KMS-11 (cell line): ENCODE results near the gene SUN1.

ENCODE experiments used
- H2AFZ ChIP-seq: fragments of 200-600 bp; sonication (generic); 2 replicates; pipeline ENCODE4 v1.6.1; 2016; ENCODE audit warnings: antibody characterized with exemption, mixed run types, low read depth
- H3K27ac ChIP-seq: fragments of 200-600 bp; sonication (generic); 2 replicates; pipeline ENCODE4 v1.6.1; 2016; ENCODE audit warnings: mild to moderate bottlenecking, mixed run types
- H3K27me3 ChIP-seq: fragments of 200-600 bp; sonication (generic); 2 replicates; pipeline ENCODE4 v1.6.1; 2017; ENCODE audit warnings: mild to moderate bottlenecking, low read depth, mixed run types, moderate library complexity; ENCODE audit not compliant: insufficient read depth
- H3K36me3 ChIP-seq: fragments of 200-600 bp; sonication (generic); 2 replicates; pipeline ENCODE4 v1.6.1; 2017; ENCODE audit warnings: mild to moderate bottlenecking, mixed run types; ENCODE audit not compliant: insufficient read depth
- H3K4me1 ChIP-seq: fragments of 200-600 bp; sonication (generic); 2 replicates; pipeline ENCODE4 v1.6.1; 2016; ENCODE audit warnings: mild to moderate bottlenecking, low read depth, mixed run types; ENCODE audit not compliant: poor library complexity, severe bottlenecking
- H3K4me2 ChIP-seq: fragments of 200-600 bp; sonication (generic); 2 replicates; pipeline ENCODE4 v1.7.0; 2016; ENCODE audit warnings: mild to moderate bottlenecking, mixed run types
- H3K4me3 ChIP-seq: fragments of 200-600 bp; sonication (generic); IDR thresholded peaks from 2 replicates; pipeline ENCODE4 v1.6.1; 2017; ENCODE audit warnings: low read depth, low read length, mixed read lengths; ENCODE audit not compliant: insufficient read depth
- H3K79me2 ChIP-seq: fragments of 200-600 bp; sonication (generic); 2 replicates; pipeline ENCODE4 v1.6.1; 2016; ENCODE audit warnings: low read depth, mixed run types; ENCODE audit not compliant: insufficient read depth
- H3K9ac ChIP-seq: fragments of 200-600 bp; sonication (generic); 2 replicates; pipeline ENCODE4 v1.6.1; 2016; ENCODE audit warnings: mild to moderate bottlenecking, mixed run types
- H4K20me1 ChIP-seq: fragments of 200-600 bp; sonication (generic); 2 replicates; pipeline ENCODE4 v1.6.1; 2016; ENCODE audit warnings: mild to moderate bottlenecking, mixed run types; ENCODE audit not compliant: insufficient read depth
- TF ChIP-seq, protein P1 (sequence below): fragments of 200-600 bp; sonication (generic); conservative IDR thresholded peaks from 2 replicates; pipeline ENCODE4 v1.6.1; 2017; ENCODE audit warnings: low read depth, mild to moderate bottlenecking, antibody characterized with exemption, low read length, moderate library complexity, mixed read lengths

The SUN1 gene

GRCh38 chr7:835021-835420 lies 2.7 kb downstream of the SUN1 start:
- Histone ChIP-seq H3K4me2 (no peak overlapping the region), H3K9ac (no peak overlapping the region), H3K36me3 (no peaks in the 10 kb centered on the region), H3K79me2 (peaks cover 31% of the 10 kb centered on the region), H3K4me3 (no peak overlapping the region), H4K20me1 (no peaks in the 10 kb centered on the region), H3K4me1 (peaks cover 31% of the 10 kb centered on the region), H2AFZ (no peak overlapping the region), H3K27me3 (no peaks in the 10 kb centered on the region), H3K27ac (no peak overlapping the region)
- TF ChIP-seq, protein P1, sequence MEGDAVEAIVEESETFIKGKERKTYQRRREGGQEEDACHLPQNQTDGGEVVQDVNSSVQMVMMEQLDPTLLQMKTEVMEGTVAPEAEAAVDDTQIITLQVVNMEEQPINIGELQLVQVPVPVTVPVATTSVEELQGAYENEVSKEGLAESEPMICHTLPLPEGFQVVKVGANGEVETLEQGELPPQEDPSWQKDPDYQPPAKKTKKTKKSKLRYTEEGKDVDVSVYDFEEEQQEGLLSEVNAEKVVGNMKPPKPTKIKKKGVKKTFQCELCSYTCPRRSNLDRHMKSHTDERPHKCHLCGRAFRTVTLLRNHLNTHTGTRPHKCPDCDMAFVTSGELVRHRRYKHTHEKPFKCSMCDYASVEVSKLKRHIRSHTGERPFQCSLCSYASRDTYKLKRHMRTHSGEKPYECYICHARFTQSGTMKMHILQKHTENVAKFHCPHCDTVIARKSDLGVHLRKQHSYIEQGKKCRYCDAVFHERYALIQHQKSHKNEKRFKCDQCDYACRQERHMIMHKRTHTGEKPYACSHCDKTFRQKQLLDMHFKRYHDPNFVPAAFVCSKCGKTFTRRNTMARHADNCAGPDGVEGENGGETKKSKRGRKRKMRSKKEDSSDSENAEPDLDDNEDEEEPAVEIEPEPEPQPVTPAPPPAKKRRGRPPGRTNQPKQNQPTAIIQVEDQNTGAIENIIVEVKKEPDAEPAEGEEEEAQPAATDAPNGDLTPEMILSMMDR = no peak

DNA sequence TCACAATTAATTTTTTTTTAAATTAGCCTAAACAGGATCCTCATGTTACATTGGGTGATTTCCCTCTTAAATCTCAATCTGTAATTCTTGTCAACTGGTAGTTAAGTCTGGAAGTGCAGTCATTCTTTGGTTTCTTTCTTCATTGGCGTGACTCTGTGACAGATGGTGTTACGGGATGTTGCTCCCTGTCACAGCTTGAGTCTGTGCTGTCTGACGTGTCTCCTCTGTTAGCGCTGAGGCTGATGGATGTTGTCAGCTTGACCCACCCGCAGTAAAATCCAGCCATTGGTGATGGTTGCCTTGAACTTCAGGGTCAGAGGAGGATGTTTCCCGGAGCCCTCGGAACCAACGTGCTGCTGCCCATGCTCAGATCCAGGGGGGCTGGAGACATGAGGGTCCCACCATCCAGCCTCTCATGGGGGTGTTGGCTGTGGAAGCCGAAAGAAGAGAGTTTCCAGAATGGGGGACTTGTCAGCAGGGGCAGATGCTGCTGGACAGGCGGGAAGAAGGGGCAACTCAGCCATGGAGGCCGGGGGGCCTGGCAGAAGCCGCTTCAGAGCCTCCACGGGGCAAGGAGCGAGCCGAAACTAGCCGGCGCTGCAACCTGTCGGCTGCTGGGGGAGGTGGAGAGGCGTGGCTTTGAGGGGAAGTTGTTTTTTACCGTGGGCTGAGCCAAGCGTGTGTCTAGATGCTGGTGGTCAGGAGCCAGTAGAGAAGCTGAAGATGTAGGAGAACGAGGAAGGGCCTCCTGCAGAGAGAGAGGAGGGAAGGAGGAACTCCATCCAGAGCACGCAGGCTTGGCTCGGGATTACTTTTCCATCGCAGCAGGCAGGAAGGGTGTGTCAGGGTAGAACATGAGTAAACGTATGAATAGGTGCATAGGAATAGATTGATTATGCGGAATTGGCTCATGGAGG lies 3.5 kb downstream of the SUN1 start:
- no peak overlapping the region for H3K27ac ChIP-seq
- H3K9ac ChIP-seq = no peak overlapping the region
- H3K79me2 ChIP-seq = peaks cover 24% of the 10 kb centered on the region
- H3K4me3 ChIP-seq = no peak overlapping the region
- no peak overlapping the region for H2AFZ ChIP-seq
- no peaks in the 10 kb centered on the region for H4K20me1 ChIP-seq
- no peaks in the 10 kb centered on the region for H3K36me3 ChIP-seq
- TF ChIP-seq, protein P1 = no peak
- no peak overlapping the region for H3K4me2 ChIP-seq
- H3K4me1 ChIP-seq = peaks cover 24% of the 10 kb centered on the region
- H3K27me3 ChIP-seq = no peaks in the 10 kb centered on the region

DNA sequence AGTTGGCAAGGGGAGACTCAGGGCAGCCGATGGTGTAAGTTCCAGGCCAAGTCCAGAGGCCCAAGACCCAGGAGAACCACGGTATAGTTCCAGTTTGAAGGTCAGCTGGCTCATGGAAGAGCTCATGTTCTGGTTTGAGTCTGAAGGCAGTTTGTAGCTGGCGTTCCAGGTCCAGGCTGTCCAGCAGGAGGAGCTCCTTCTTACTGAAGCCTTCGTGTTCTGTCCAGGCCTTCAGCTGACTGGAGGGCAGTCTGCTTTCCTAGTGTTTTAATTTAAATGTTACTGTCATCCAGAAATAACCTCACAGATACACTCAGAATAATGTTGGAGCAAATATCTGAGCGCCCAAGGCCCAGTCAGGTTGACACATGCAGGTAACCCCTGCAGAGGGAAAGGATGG lies 4.2 kb downstream of the SUN1 start:
- H4K20me1 ChIP-seq = no peaks in the 10 kb centered on the region
- H3K36me3 ChIP-seq = no peaks in the 10 kb centered on the region
- TF ChIP-seq, protein P1 = no peak
- H3K9ac ChIP-seq = no peak overlapping the region
- H3K27me3 ChIP-seq = no peaks in the 10 kb centered on the region
- no peak overlapping the region for H3K4me3 ChIP-seq
- H3K4me2 ChIP-seq = no peak overlapping the region
- H3K4me1 ChIP-seq = peaks cover 17% of the 10 kb centered on the region
- H2AFZ ChIP-seq = no peak overlapping the region
- H3K27ac ChIP-seq = no peak overlapping the region
- H3K79me2 ChIP-seq = peaks cover 18% of the 10 kb centered on the region

- Histone ChIP-seq H3K36me3 (no peaks in the 10 kb centered on the region), H3K9ac (no peak overlapping the region), H3K4me3 (no peak overlapping the region), H4K20me1 (no peaks in the 10 kb centered on the region), H3K79me2 (peaks cover 17% of the 10 kb centered on the region), H3K27ac (no peak overlapping the region), H2AFZ (no peak overlapping the region), H3K27me3 (no peaks in the 10 kb centered on the region), H3K4me1 (peaks cover 11% of the 10 kb centered on the region), H3K4me2 (no peak overlapping the region)
- TF ChIP-seq, protein P1 = no peak
Observed at GRCh38 chr7:837001-837400, 4.7 kb downstream of the SUN1 start.
